ENCODE data around the gene ABI3BP. TPM values are rescaled to one million over a fixed set of nuclear protein-coding genes. Genes with fewer than 3 reads are reported as not detected.

ABI3BP gene
- total and polyA plus RNA-seq, 7 donors = 1.6 to 23.9 (median 6.9) TPM

DNA sequence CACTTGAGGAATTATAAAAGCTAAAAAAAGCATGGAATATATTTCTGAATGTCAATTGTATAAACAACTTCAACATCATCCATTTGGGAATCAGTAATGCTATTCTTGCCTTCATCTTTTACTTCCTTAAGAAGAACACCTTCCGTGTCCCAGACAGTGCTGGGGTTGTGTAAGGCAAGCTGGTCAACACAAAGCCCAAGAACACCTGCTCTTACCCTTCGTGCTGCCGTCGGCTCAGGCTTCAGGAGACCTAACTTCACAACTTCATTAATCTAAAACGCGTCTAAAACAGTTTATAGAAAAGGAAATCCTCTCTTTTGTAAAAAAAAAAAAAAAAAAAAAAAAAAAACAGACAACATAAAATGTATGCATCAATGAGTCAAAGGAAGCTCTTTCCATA, 81.3 kb downstream of the ABI3BP start:
- Histone ChIP-seq H3K36me3 (ENCODE audit: insufficient read depth in 1 of 2, low read depth in 1 of 2) (no peaks in the 10 kb centered on the region), H3K4me3 (no peak overlapping the region), H3K27me3 (ENCODE audit: insufficient read depth in 3 of 3, low read length in 2 of 3) (no peaks in the 10 kb centered on the region), H3K9me3 (no peaks in the 10 kb centered on the region), H3K27ac (no peak overlapping the region), H3K4me1 (no peaks in the 10 kb centered on the region)
- WGBS, 3 donors = 73 to 84% (median 84%) methylated on average over 6 of the region's 6 CpGs
- no peak for DNase-seq
- no peak for TF ChIP-seq CTCF (IDR thresholded peaks at IDR 0.05)
- intact Hi-C loops (cut with DNase I) = no loop called here
- ATAC-seq = no peak

GRCh38 chr3:100910986-100911385, 82.2 kb downstream of the ABI3BP start:
- H3K27ac ChIP-seq = no peak overlapping the region
- no peak overlapping the region for H3K4me3 ChIP-seq
- H3K4me1 ChIP-seq = no peaks in the 10 kb centered on the region
- intact Hi-C loops (cut with DNase I) = no loop called here
- H3K9me3 ChIP-seq = no peaks in the 10 kb centered on the region
- ATAC-seq = no peak
- TF ChIP-seq CTCF (IDR thresholded peaks at IDR 0.05) = no peak
- WGBS, 3 donors = 46 to 54% (median 50%) methylated on average over 2 of the region's 2 CpGs
- H3K27me3 ChIP-seq (ENCODE audit: insufficient read depth in 3 of 3, low read length in 2 of 3) = no peaks in the 10 kb centered on the region
- no peaks in the 10 kb centered on the region for H3K36me3 ChIP-seq (ENCODE audit: insufficient read depth in 1 of 2, low read depth in 1 of 2)
- no peak for DNase-seq

GRCh38 chr3:100902572-100902971, 90.6 kb downstream of the ABI3BP start:
- H3K4me3 ChIP-seq = no peak overlapping the region
- intact Hi-C loops (cut with DNase I) = no loop called here
- no peak overlapping the region for H3K27ac ChIP-seq
- no peaks in the 10 kb centered on the region for H3K27me3 ChIP-seq (ENCODE audit: insufficient read depth in 3 of 3, low read length in 2 of 3)
- ATAC-seq (no peak), DNase-seq (no peak)
- no peak for TF ChIP-seq CTCF (IDR thresholded peaks at IDR 0.05)
- WGBS, 3 donors = 75 to 86% (median 79%) methylated on average over 5 of the region's 5 CpGs
- no peaks in the 10 kb centered on the region for H3K4me1 ChIP-seq
- H3K36me3 ChIP-seq (ENCODE audit: insufficient read depth in 1 of 2, low read depth in 1 of 2) = no peaks in the 10 kb centered on the region
- no peaks in the 10 kb centered on the region for H3K9me3 ChIP-seq

- Histone ChIP-seq H3K27me3 (ENCODE audit: insufficient read depth in 3 of 3, low read length in 2 of 3) (no peaks in the 10 kb centered on the region), H3K4me3 (no peak overlapping the region), H3K9me3 (no peaks in the 10 kb centered on the region), H3K4me1 (no peaks in the 10 kb centered on the region), H3K27ac (no peak overlapping the region), H3K36me3 (ENCODE audit: insufficient read depth in 1 of 2, low read depth in 1 of 2) (no peaks in the 10 kb centered on the region)
- 70 to 75% (median 74%) methylated on average over 2 of the region's 2 CpGs for WGBS, 3 donors
- intact Hi-C loops (cut with DNase I) = no loop called here
- ATAC-seq (no peak), DNase-seq (no peak)
- no peak for TF ChIP-seq CTCF (IDR thresholded peaks at IDR 0.05)
Observed at GRCh38 chr3:100900671-100901335, 92.4 kb downstream of the ABI3BP start.

All from psoas muscle (tissue), 8 donors.